HAP-1 (cell line): ENCODE data around the gene RNF145.
"Not testable (repeated sequence)": the region's sequence is repeated elsewhere in the genome, so short reads cannot be mapped to it uniquely, and the experiment has no call there.

Experiments used
- DNase-seq, 2 experiments: peaks; one replicate each; pipeline ENCODE4 v3.0.0-alpha.2; 2016 to 2020; ENCODE audit warnings: low spot score in 2 of 2
- H3K27me3 ChIP-seq: fragments of 250-450 bp; sonication (Bioruptor Pico); 2 replicates; pipeline ENCODE4 v1.5.1; 2020; ENCODE audit warnings: low read depth, mild to moderate bottlenecking, moderate library complexity
- H3K36me3 ChIP-seq: fragments of 250-450 bp; sonication (Bioruptor Pico); replicated peaks from 2 replicates; pipeline ENCODE4 v1.5.1; 2020; ENCODE audit warnings: mild to moderate bottlenecking
- H3K4me1 ChIP-seq: fragments of 250-450 bp; sonication (Bioruptor Pico); 2 replicates; pipeline ENCODE4 v1.5.1; 2020; ENCODE audit warnings: mild to moderate bottlenecking
- H3K4me3 ChIP-seq: fragments of 250-450 bp; sonication (Bioruptor Pico); 2 replicates; pipeline ENCODE4 v1.5.1; 2020; ENCODE audit warnings: mild to moderate bottlenecking, moderate library complexity
- H3K9me3 ChIP-seq: fragments of 250-450 bp; sonication (Bioruptor Pico); 2 replicates; pipeline ENCODE4 v1.5.1; 2020; ENCODE audit warnings: mild to moderate bottlenecking, moderate library complexity
- in situ Hi-C: fragments of 300-500 bp; cut with MboI; formaldehyde crosslinking; loops from 3 replicates; pipeline ENCODE4 v1.14.3; 2020; ENCODE audit warnings: low sequenced_read_pairs, inconsistent platforms, mixed read lengths

The RNF145 gene

GRCh38 chr5:159128070-159128541, 81.2 kb downstream of the RNF145 start:
- in situ Hi-C loops: no loop called here
- Histone ChIP-seq H3K36me3 (no peaks in the 10 kb centered on the region), H3K4me1 (no peaks in the 10 kb centered on the region), H3K4me3 (no peak overlapping the region), H3K27me3 (peaks cover 8% of the 10 kb centered on the region), H3K9me3 (peaks cover 2% of the 10 kb centered on the region; the same call in 1 of the 2 replicates)
- DNase-seq: no peak

- in situ Hi-C loops: loop anchor here (25.0 kb wide), 1 partner anchor 1311 kb away; no protein-coding TSS in a partner anchor
- no peaks in the 10 kb centered on the region for H3K4me1 ChIP-seq
- H3K27me3 ChIP-seq: peaks cover 6% of the 10 kb centered on the region; the same call in 1 of the 2 replicates
- DNase-seq: no peak
- peaks cover 2% of the 10 kb centered on the region; the same call in 1 of the 2 replicates for H3K9me3 ChIP-seq
- H3K36me3 ChIP-seq: no peaks in the 10 kb centered on the region
- no peak overlapping the region for H3K4me3 ChIP-seq
These were observed 85.7 kb downstream of the RNF145 start for GRCh38 chr5:159123700-159124099.

- Histone ChIP-seq H3K4me1 (no peaks in the 10 kb centered on the region), H3K4me3 (no peak overlapping the region), H3K36me3 (no peaks in the 10 kb centered on the region), H3K27me3 (peaks cover 6% of the 10 kb centered on the region; the same call in 1 of the 2 replicates), H3K9me3 (peaks cover 2% of the 10 kb centered on the region; the same call in 1 of the 2 replicates)
- in situ Hi-C loops: loop anchor here (25.0 kb wide), 1 partner anchor 1311 kb away; no protein-coding TSS in a partner anchor
- no peak for DNase-seq
These were observed 86.2 kb downstream of the RNF145 start for GRCh38 chr5:159123189-159123588.

- in situ Hi-C loops: loop anchor here (25.0 kb wide), 1 partner anchor 1309 kb away; no protein-coding TSS in a partner anchor
- Histone ChIP-seq H3K27me3 (peaks cover 6% of the 10 kb centered on the region; the same call in 1 of the 2 replicates), H3K4me3 (no peak overlapping the region)
These were observed 88.3 kb downstream of the RNF145 start for GRCh38 chr5:159121061-159121460.

DNA sequence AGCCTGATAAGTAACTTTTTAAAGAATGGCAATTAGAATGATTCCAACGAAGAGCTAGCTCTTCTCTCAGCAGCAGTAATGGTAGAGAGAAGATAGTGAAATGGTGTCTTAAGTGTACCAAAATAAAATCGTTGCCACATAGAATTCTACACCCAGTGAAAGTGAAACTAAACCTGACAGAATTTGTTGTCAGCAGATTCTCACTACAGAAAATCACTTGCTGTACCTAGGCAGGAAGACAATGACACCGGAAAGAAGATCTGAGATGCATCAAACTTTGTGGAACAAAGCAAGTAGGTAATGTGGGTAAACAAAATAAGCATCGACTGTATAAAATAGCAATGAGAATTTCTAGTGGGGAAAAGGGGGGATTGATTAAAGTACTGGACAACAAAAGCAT, 88.9 kb downstream of the RNF145 start:
- H3K4me1 ChIP-seq: no peaks in the 10 kb centered on the region
- in situ Hi-C loops: loop anchor here (25.0 kb wide), 1 partner anchor 1308 kb away; no protein-coding TSS in a partner anchor
- no peak overlapping the region for H3K4me3 ChIP-seq
- no peak for DNase-seq
- no peaks in the 10 kb centered on the region for H3K36me3 ChIP-seq
- peaks cover 6% of the 10 kb centered on the region; the same call in 1 of the 2 replicates for H3K27me3 ChIP-seq
- peaks cover 2% of the 10 kb centered on the region; the same call in 1 of the 2 replicates for H3K9me3 ChIP-seq

More at GRCh38 chr5:159121061-159121460, 88.3 kb downstream of the RNF145 start:
- peaks cover 2% of the 10 kb centered on the region; the same call in 1 of the 2 replicates for H3K9me3 ChIP-seq
- no peaks in the 10 kb centered on the region for H3K4me1 ChIP-seq
- DNase-seq: no peak
- H3K36me3 ChIP-seq: no peaks in the 10 kb centered on the region

- in situ Hi-C loops: loop anchor here (25.0 kb wide), 1 partner anchor 1308 kb away; no protein-coding TSS in a partner anchor
- DNase-seq, H3K4me1 ChIP-seq, H3K36me3 ChIP-seq, H3K9me3 ChIP-seq, H3K27me3 ChIP-seq, H3K4me3 ChIP-seq: not testable (repeated sequence)
These were observed 89.5 kb downstream of the RNF145 start for GRCh38 chr5:159119842-159120241.

GRCh38 chr5:159118958-159119659, 90.2 kb downstream of the RNF145 start:
- in situ Hi-C loops: loop anchor here (25.0 kb wide), 1 partner anchor 1307 kb away; no protein-coding TSS in a partner anchor
- not testable (repeated sequence) for DNase-seq, H3K27me3 ChIP-seq, H3K9me3 ChIP-seq, H3K4me1 ChIP-seq, H3K4me3 ChIP-seq, H3K36me3 ChIP-seq

GRCh38 chr5:159113405-159113804, 95.9 kb downstream of the RNF145 start:
- Histone ChIP-seq H3K4me1 (no peaks in the 10 kb centered on the region), H3K36me3 (no peaks in the 10 kb centered on the region), H3K4me3 (no peak overlapping the region), H3K27me3 (peaks cover 13% of the 10 kb centered on the region), H3K9me3 (no peaks in the 10 kb centered on the region)
- no peak for DNase-seq
- in situ Hi-C loops: loop anchor here (5.0 to 25.0 kb wide), 2 partner anchors 941 to 1301 kb away; no protein-coding TSS in a partner anchor

- H3K9me3 ChIP-seq: no peaks in the 10 kb centered on the region
- no peaks in the 10 kb centered on the region for H3K4me1 ChIP-seq
- no peak overlapping the region for H3K4me3 ChIP-seq
- peaks cover 21% of the 10 kb centered on the region for H3K27me3 ChIP-seq
- no peaks in the 10 kb centered on the region for H3K36me3 ChIP-seq
- in situ Hi-C loops: loop anchor here (5.0 to 25.0 kb wide), 2 partner anchors 940 to 1300 kb away; no protein-coding TSS in a partner anchor
- no peak for DNase-seq
These were observed 96.9 kb downstream of the RNF145 start for GRCh38 chr5:159112436-159112835.
